Calu3 (cell line): Measurements from ENCODE around the gene PHYHIPL. TPM values are rescaled to one million over a fixed set of nuclear protein-coding genes. Genes with fewer than 3 reads are reported as not detected.

Source experiments
- BruUV-seq: library from RNA; stranded (reverse); fragments of 400-500 nt; replicated peaks from 2 replicates; lab custom pipeline; 2021; lab: Mats Ljungman, UMichigan
- CTCF ChIA-PET: fragments of 300-600 bp; sonication (Branson Sonifier 250); formaldehyde crosslinking; loops from one replicate; lab custom pipeline; 2022; ENCODE audit warnings: antibody characterized with exemption; lab: Charles Lee
- DNase-seq: peaks from one replicate; pipeline ENCODE4 v3.0.0; 2022
- H3K27ac Mint-ChIP-seq: one replicate; pipeline ENCODE4 v1.8.0; 2022; ENCODE audit warnings: mixed read lengths; ENCODE audit not compliant: unreplicated experiment
- H3K27me3 Mint-ChIP-seq: one replicate; pipeline ENCODE4 v1.8.0; 2022; ENCODE audit warnings: mixed read lengths; ENCODE audit not compliant: unreplicated experiment
- H3K36me3 Mint-ChIP-seq: one replicate; pipeline ENCODE4 v1.8.0; 2022; ENCODE audit warnings: mild to moderate bottlenecking, moderate library complexity, mixed read lengths; ENCODE audit not compliant: insufficient read depth, unreplicated experiment
- H3K4me1 Mint-ChIP-seq: one replicate; pipeline ENCODE4 v1.8.0; 2022; ENCODE audit warnings: mild to moderate bottlenecking, low read depth, mixed read lengths; ENCODE audit not compliant: unreplicated experiment
- H3K4me3 Mint-ChIP-seq: one replicate; pipeline ENCODE4 v1.8.0; 2022; ENCODE audit warnings: mild to moderate bottlenecking, low read depth, moderate library complexity, mixed read lengths; ENCODE audit not compliant: unreplicated experiment
- H3K9me3 Mint-ChIP-seq: one replicate; pipeline ENCODE4 v1.8.0; 2022; ENCODE audit warnings: low read depth, mixed read lengths; ENCODE audit not compliant: unreplicated experiment
- intact Hi-C: fragments of 100-400 bp; cut with micrococcal nuclease; formaldehyde crosslinking; loops from one replicate; pipeline ENCODE4 v1.10.0; 2022; ENCODE audit not compliant: unreplicated experiment
- total RNA-seq: library from RNA; stranded (reverse); gene quantifications from 2 replicates; pipeline ENCODE4 v1.2.3, GENCODE V29; 2022
- TF ChIP-seq, protein P1 (sequence below): fragments of 200-600 bp; IDR thresholded peaks from one replicate; pipeline ENCODE4 v1.8.0; 2022; ENCODE audit warnings: antibody characterized with exemption; ENCODE audit not compliant: unreplicated experiment

Gene PHYHIPL
- total RNA-seq, 1 experiment from 2014 or later: not detected

DNA sequence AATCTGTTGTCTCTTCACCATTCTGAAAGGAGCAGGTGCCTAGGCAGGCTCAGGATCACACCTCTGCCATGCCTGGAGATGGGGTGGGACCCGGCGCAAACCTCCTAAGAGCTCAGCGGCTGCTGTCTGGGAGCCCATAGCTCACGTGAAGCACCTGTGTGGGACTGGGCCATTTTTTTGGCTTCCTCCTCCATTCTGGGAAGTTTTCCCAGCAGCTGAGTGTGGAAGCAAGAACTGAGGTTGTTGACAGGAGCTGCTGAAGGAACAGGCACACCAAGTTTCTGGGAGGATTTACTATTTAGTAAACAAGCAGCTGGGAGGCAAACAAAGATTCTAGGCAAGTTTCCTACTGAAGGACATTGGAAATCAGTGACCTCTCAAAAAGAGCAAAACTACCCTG lies 108.6 kb downstream of the PHYHIPL start:
- Mint-ChIP-seq H3K4me1 (no peaks in the 10 kb centered on the region), H3K27me3 (peaks cover 84% of the 10 kb centered on the region), H3K36me3 (no peaks in the 10 kb centered on the region), H3K4me3 (no peak overlapping the region), H3K27ac (no peak overlapping the region), H3K9me3 (no peaks in the 10 kb centered on the region)
- BruUV-seq: no TSS peak
- intact Hi-C loops: no loop called here
- no peak for DNase-seq
- CTCF ChIA-PET: interaction anchor here (0.7 kb wide), 1 partner anchor 450 kb away, joined by 3 read pairs; no protein-coding TSS in a partner anchor
- TF ChIP-seq, protein P1, sequence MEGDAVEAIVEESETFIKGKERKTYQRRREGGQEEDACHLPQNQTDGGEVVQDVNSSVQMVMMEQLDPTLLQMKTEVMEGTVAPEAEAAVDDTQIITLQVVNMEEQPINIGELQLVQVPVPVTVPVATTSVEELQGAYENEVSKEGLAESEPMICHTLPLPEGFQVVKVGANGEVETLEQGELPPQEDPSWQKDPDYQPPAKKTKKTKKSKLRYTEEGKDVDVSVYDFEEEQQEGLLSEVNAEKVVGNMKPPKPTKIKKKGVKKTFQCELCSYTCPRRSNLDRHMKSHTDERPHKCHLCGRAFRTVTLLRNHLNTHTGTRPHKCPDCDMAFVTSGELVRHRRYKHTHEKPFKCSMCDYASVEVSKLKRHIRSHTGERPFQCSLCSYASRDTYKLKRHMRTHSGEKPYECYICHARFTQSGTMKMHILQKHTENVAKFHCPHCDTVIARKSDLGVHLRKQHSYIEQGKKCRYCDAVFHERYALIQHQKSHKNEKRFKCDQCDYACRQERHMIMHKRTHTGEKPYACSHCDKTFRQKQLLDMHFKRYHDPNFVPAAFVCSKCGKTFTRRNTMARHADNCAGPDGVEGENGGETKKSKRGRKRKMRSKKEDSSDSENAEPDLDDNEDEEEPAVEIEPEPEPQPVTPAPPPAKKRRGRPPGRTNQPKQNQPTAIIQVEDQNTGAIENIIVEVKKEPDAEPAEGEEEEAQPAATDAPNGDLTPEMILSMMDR: no peak

- no peak overlapping the region for H3K4me3 Mint-ChIP-seq
- peaks cover 84% of the 10 kb centered on the region for H3K27me3 Mint-ChIP-seq
- TF ChIP-seq, protein P1: no peak
- H3K27ac Mint-ChIP-seq: no peak overlapping the region
- no peaks in the 10 kb centered on the region for H3K4me1 Mint-ChIP-seq
- intact Hi-C loops: no loop called here
- CTCF ChIA-PET: no interaction called here
- H3K36me3 Mint-ChIP-seq: no peaks in the 10 kb centered on the region
- BruUV-seq: no TSS peak
- no peak for DNase-seq
- no peaks in the 10 kb centered on the region for H3K9me3 Mint-ChIP-seq
These were observed 109.4 kb downstream of the PHYHIPL start for GRCh38 chr10:59285848-59286247.

DNA sequence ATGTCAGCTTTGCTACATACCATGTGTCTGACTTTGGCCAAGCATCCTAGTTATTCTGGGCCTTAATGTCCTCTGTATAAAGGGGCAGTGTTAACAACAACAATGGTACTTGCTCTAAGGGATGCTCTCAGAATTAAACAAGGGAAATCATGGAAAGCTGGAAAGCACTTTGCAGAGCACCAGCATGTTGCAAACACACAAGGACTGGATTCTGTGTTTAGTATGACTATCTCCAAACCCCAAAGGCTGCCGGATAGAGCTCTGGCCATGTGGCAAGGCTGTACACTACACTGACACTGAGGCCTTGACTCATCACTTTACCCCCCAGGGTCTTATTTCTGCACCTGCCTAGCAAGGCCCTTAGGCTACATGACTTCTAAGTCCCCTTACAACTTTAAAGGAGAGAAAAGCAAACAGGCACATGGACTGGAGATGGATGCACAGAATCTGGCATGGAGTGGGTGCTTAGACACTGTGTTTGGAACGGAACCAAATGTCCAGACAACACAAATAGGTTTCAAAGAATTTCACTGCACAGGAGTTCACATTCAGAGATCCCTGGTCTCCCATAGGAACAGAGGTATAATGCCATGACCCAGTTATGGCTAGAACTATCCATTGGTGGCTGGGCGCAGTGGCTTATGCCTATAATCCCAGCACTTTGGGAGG lies 111.3 kb downstream of the PHYHIPL start:
- H3K36me3 Mint-ChIP-seq: no peaks in the 10 kb centered on the region
- no peaks in the 10 kb centered on the region for H3K9me3 Mint-ChIP-seq
- DNase-seq: no peak
- H3K4me1 Mint-ChIP-seq: no peaks in the 10 kb centered on the region
- intact Hi-C loops: no loop called here
- BruUV-seq: no TSS peak
- H3K4me3 Mint-ChIP-seq: no peak overlapping the region
- H3K27me3 Mint-ChIP-seq: peaks cover 69% of the 10 kb centered on the region
- CTCF ChIA-PET: interaction anchor here (0.7 kb wide), 1 partner anchor 1890 kb away, joined by 10 read pairs; no protein-coding TSS in a partner anchor
- H3K27ac Mint-ChIP-seq: no peak overlapping the region
- TF ChIP-seq, protein P1: no peak

GRCh38 chr10:59289853-59290252 lies 113.4 kb downstream of the PHYHIPL start:
- no TSS peak for BruUV-seq
- no peak overlapping the region for H3K4me3 Mint-ChIP-seq
- no peak for DNase-seq
- no peak overlapping the region for H3K27ac Mint-ChIP-seq
- intact Hi-C loops: no loop called here
- TF ChIP-seq, protein P1: no peak
- H3K4me1 Mint-ChIP-seq: no peaks in the 10 kb centered on the region
- no peaks in the 10 kb centered on the region for H3K36me3 Mint-ChIP-seq
- no peaks in the 10 kb centered on the region for H3K9me3 Mint-ChIP-seq
- CTCF ChIA-PET: interaction anchor here (0.5 kb wide), 1 partner anchor 261 kb away, joined by 6 read pairs; no protein-coding TSS in a partner anchor
- H3K27me3 Mint-ChIP-seq: peaks cover 62% of the 10 kb centered on the region
